Choroid plexus epithelial cell (primary cell): Measurements from ENCODE around the gene BCAR1.
"Not testable (repeated sequence)": the region's sequence is repeated elsewhere in the genome, so short reads cannot be mapped to it uniquely, and the experiment has no call there.

Experiments
- DNase-seq: peaks from one replicate; pipeline ENCODE4 v3.0.0-alpha.2; 2010; ENCODE audit warnings: low read depth
- H3K4me3 ChIP-seq: 2 replicates; pipeline ENCODE4 v1.5.1; 2011; ENCODE audit warnings: low read depth, mild to moderate bottlenecking, control low read depth, low read length, moderate library complexity
- CTCF ChIP-seq: conservative IDR thresholded peaks from 2 replicates; pipeline ENCODE4 v1.5.1; 2011; ENCODE audit warnings: low read depth, mild to moderate bottlenecking, control low read depth, inconsistent platforms, low read length, moderate library complexity

The BCAR1 gene

GRCh38 chr16:75280331-75280804 is 28.9 kb upstream of the BCAR1 start:
- DNase-seq: no peak
- TF ChIP-seq CTCF: no peak
- no peak overlapping the region for H3K4me3 ChIP-seq

- H3K4me3 ChIP-seq: no peak overlapping the region
- DNase-seq: no peak
- TF ChIP-seq CTCF: no peak
These were observed 27.9 kb upstream of the BCAR1 start for GRCh38 chr16:75279305-75279704.

GRCh38 chr16:75273054-75273925 is 21.9 kb upstream of the BCAR1 start:
- TF ChIP-seq CTCF: no peak
- H3K4me3 ChIP-seq: no peak overlapping the region
- no peak for DNase-seq

- H3K4me3 ChIP-seq, DNase-seq: not testable (repeated sequence)
These were observed 21.2 kb upstream of the BCAR1 start for GRCh38 chr16:75272629-75273028.

- DNase-seq: peak; percentile 46
- TF ChIP-seq CTCF: no peak
- H3K4me3 ChIP-seq: peak overlapping the region; percentile 22
These were observed 20.7 kb upstream of the BCAR1 start for GRCh38 chr16:75272097-75272551.

- H3K4me3 ChIP-seq: no peak overlapping the region
- TF ChIP-seq CTCF: no peak
- DNase-seq: no peak
These were observed 20.1 kb upstream of the BCAR1 start for GRCh38 chr16:75271441-75272096.

- H3K4me3 ChIP-seq: not testable (repeated sequence)
These were observed 17.9 kb upstream of the BCAR1 start for GRCh38 chr16:75269358-75269757.

More at GRCh38 chr16:75269358-75269757, 17.9 kb upstream of the BCAR1 start:
- DNase-seq: not testable (repeated sequence)
